WTC11 (cell line): ENCODE measurements around the gene PC. TPM values are rescaled to one million over a fixed set of nuclear protein-coding genes. Genes with fewer than 3 reads are reported as not detected.

Experiments
- ATAC-seq: fragments of 200-7000 bp; cut with Tn5 transposase; 2 replicates; pipeline ENCODE4 v1.10.0; 2021; ENCODE audit warnings: mild to moderate bottlenecking, moderate library complexity
- CTCF ChIA-PET: fragments of 300-600 bp; sonication (Branson Sonifier 250); formaldehyde crosslinking; loops from one replicate; lab custom pipeline; 2021; ENCODE audit warnings: antibody characterized with exemption; lab: Charles Lee
- POLR2A ChIA-PET: fragments of 350-600 bp; sonication (Branson Sonifier 250); formaldehyde crosslinking; loops from one replicate; lab custom pipeline; 2021; ENCODE audit warnings: antibody characterized with exemption; lab: Charles Lee
- DNase-seq: peaks from one replicate; pipeline ENCODE4 v3.0.0; 2021; ENCODE audit warnings: low spot score
- H3K27ac Mint-ChIP-seq: 2 replicates; pipeline ENCODE4 v1.8.0; 2021; ENCODE audit warnings: mixed read lengths
- H3K27me3 Mint-ChIP-seq: 2 replicates; pipeline ENCODE4 v1.8.0; 2021; ENCODE audit warnings: low read depth, mild to moderate bottlenecking, moderate library complexity, mixed read lengths
- H3K36me3 Mint-ChIP-seq: 2 replicates; pipeline ENCODE4 v1.8.0; 2021; ENCODE audit warnings: mixed read lengths
- H3K4me1 Mint-ChIP-seq: 2 replicates; pipeline ENCODE4 v1.8.0; 2022; ENCODE audit warnings: mixed read lengths
- H3K4me3 Mint-ChIP-seq: 2 replicates; pipeline ENCODE4 v1.8.0; 2021; ENCODE audit warnings: mild to moderate bottlenecking, moderate library complexity, mixed read lengths
- H3K9me3 Mint-ChIP-seq: 2 replicates; pipeline ENCODE4 v1.8.0; 2021; ENCODE audit warnings: mixed read lengths
- FOXK1 ChIP-seq: sonication (generic); formaldehyde crosslinking; IDR thresholded peaks from 2 replicates; pipeline ENCODE4 v1.8.0; 2022; ENCODE audit warnings: mild to moderate bottlenecking, moderate library complexity, missing genetic modification reagents
- GABPB1 ChIP-seq: sonication (generic); formaldehyde crosslinking; IDR thresholded peaks from 2 replicates; pipeline ENCODE4 v1.8.1; 2023; ENCODE audit warnings: mild to moderate bottlenecking, missing genetic modification reagents
- NFE2L1 ChIP-seq: sonication (generic); formaldehyde crosslinking; IDR thresholded peaks from 2 replicates; pipeline ENCODE4 v1.8.1; 2023; ENCODE audit warnings: missing genetic modification reagents
- TP53 ChIP-seq: sonication (generic); formaldehyde crosslinking; IDR thresholded peaks from 2 replicates; pipeline ENCODE4 v1.8.1; 2023; ENCODE audit warnings: mild to moderate bottlenecking, missing genetic modification reagents
- ZNF219 ChIP-seq: sonication (generic); formaldehyde crosslinking; IDR thresholded peaks from 2 replicates; pipeline ENCODE4 v1.8.0; 2023; ENCODE audit warnings: missing genetic modification reagents, mild to moderate bottlenecking, borderline replicate concordance
- ZNF263 ChIP-seq: sonication (generic); formaldehyde crosslinking; IDR thresholded peaks from 2 replicates; pipeline ENCODE4 v1.8.1; 2022; ENCODE audit warnings: low read depth, mild to moderate bottlenecking, moderate library complexity, missing genetic modification reagents
- ZNF423 ChIP-seq: fragments of 250-450 bp; sonication (Bioruptor Pico); IDR thresholded peaks from 2 replicates; pipeline ENCODE4 v2.1.2; 2022; ENCODE audit warnings: mild to moderate bottlenecking, moderate library complexity
- total RNA-seq: library from RNA; stranded (reverse); gene quantifications from 3 replicates; pipeline ENCODE4 v1.2.3, GENCODE V29; 2021
- TF ChIP-seq, protein P1 (sequence below): sonication (generic); formaldehyde crosslinking; IDR thresholded peaks from 2 replicates; pipeline ENCODE4 v1.8.0; 2022; ENCODE audit warnings: mild to moderate bottlenecking, missing genetic modification reagents
- TF ChIP-seq, protein P2 (sequence below): sonication (generic); formaldehyde crosslinking; IDR thresholded peaks from 2 replicates; pipeline ENCODE4 v1.8.1; 2023; ENCODE audit warnings: mild to moderate bottlenecking, missing genetic modification reagents
- TF ChIP-seq, protein P3 (sequence below): sonication (generic); formaldehyde crosslinking; IDR thresholded peaks from 2 replicates; pipeline ENCODE4 v1.8.0; 2023; ENCODE audit warnings: mild to moderate bottlenecking, missing genetic modification reagents
- TF ChIP-seq, protein P4 (sequence below): sonication (generic); formaldehyde crosslinking; IDR thresholded peaks from 2 replicates; pipeline ENCODE4 v1.8.0; 2022; ENCODE audit warnings: mild to moderate bottlenecking, missing genetic modification reagents
- TF ChIP-seq, protein P5 (sequence below): fragments of 250-450 bp; sonication (Bioruptor Pico); conservative IDR thresholded peaks from 2 replicates; pipeline ENCODE4 v1.9.0; 2021; ENCODE audit warnings: mild to moderate bottlenecking
- TF ChIP-seq, protein P6 (sequence below): fragments of 250-450 bp; sonication (Bioruptor Pico); IDR thresholded peaks from 2 replicates; pipeline ENCODE4 v2.1.2; 2022; ENCODE audit warnings: mild to moderate bottlenecking, moderate library complexity

Gene PC
- total RNA-seq, 1 experiment from 2014 or later = 27.2 TPM

DNA sequence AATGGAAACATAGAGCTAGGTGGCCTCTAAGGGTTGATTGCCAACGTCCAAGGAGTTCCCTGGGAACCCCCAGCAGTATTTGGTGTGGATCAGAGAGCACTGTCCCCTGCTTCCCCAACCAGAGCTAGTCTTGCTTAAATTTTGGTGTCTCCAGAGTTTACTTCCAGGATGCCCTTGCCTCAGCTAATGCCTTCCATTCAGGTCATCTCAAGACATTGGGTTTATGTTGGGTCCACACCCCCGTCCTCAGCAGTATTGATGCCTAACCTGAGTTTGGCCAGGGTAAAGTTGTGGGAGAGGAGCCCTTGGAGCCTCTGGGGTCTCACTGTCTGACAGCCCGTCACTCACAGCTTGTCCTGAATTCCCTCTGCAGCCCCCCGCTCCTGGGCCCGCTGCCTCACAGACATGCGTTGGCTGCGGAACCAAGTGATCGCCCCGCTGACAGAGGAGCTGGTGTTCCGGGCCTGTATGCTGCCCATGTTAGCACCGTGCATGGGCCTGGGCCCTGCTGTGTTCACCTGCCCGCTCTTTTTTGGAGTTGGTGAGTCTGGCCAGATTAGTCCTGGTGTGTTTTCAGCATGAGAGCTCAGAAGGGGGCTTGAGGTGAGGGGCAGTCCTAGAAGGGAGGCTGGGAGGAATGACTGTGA lies 113.6 kb downstream of the PC start:
- Mint-ChIP-seq H3K9me3 (no peaks in the 10 kb centered on the region), H3K4me3 (peak overlapping the region; percentile 82), H3K4me1 (peaks cover 20% of the 10 kb centered on the region), H3K36me3 (peaks cover 19% of the 10 kb centered on the region), H3K27me3 (no peaks in the 10 kb centered on the region), H3K27ac (peak overlapping the region; percentile 32; the same call in 1 of the 2 replicates)
- CTCF ChIA-PET = interaction anchor here (1.0 to 4.8 kb wide), 6 partner anchors 10 to 177 kb away, joined by 3 to 19 read pairs (median 5); partner anchors contain the start of gene RBM4B
- TF ChIP-seq, protein P1, sequence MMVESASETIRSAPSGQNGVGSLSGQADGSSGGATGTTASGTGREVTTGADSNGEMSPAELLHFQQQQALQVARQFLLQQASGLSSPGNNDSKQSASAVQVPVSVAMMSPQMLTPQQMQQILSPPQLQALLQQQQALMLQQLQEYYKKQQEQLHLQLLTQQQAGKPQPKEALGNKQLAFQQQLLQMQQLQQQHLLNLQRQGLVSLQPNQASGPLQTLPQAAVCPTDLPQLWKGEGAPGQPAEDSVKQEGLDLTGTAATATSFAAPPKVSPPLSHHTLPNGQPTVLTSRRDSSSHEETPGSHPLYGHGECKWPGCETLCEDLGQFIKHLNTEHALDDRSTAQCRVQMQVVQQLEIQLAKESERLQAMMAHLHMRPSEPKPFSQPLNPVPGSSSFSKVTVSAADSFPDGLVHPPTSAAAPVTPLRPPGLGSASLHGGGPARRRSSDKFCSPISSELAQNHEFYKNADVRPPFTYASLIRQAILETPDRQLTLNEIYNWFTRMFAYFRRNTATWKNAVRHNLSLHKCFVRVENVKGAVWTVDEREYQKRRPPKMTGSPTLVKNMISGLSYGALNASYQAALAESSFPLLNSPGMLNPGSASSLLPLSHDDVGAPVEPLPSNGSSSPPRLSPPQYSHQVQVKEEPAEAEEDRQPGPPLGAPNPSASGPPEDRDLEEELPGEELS (CRISPR knock-in tag) = no peak
- no peak for TF ChIP-seq TP53 (CRISPR knock-in tag)
- no peak for ATAC-seq
- no peak for DNase-seq
- POLR2A ChIA-PET = interaction anchor here (2.2 to 2.3 kb wide), 2 partner anchors 8 to 11 kb away, joined by 5 to 14 read pairs; no protein-coding TSS in a partner anchor

DNA sequence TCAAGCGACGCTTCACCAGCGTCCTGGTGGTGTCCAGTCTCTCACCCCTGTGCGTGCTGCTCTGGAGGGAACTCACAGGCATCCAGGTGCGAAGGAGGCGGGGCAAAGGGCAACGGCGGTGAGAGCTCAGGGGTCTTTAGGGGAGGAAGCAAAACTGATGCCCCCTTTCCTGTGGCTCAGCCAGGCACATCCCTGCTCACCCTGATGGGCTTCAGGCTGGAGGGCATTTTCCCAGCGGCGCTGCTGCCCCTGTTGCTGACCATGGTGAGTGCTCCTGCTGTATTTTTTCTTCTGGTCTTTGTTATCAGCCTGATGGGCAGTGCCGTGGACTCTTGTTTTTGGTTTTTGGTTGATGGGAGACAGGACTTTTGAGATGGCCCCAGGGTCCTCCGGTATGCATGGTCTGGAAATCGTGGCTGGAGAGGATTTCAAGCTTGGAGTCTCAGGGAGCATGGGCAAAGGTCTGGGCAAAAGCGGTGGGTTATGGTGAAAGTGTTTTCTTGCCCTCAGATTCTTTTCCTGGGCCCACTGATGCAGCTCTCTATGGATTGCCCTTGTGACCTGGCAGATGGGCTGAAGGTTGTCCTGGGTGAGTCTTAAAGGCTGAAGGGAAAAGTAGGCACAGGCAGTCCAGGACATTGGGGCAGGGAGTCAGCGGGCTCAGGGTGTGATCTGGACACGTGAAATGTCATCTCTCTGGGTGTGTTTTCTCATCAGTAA lies 114.2 kb downstream of the PC start:
- TF ChIP-seq, protein P2, sequence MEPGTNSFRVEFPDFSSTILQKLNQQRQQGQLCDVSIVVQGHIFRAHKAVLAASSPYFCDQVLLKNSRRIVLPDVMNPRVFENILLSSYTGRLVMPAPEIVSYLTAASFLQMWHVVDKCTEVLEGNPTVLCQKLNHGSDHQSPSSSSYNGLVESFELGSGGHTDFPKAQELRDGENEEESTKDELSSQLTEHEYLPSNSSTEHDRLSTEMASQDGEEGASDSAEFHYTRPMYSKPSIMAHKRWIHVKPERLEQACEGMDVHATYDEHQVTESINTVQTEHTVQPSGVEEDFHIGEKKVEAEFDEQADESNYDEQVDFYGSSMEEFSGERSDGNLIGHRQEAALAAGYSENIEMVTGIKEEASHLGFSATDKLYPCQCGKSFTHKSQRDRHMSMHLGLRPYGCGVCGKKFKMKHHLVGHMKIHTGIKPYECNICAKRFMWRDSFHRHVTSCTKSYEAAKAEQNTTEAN = no peak
- TF ChIP-seq ZNF423 = no peak
- TF ChIP-seq, protein P3, sequence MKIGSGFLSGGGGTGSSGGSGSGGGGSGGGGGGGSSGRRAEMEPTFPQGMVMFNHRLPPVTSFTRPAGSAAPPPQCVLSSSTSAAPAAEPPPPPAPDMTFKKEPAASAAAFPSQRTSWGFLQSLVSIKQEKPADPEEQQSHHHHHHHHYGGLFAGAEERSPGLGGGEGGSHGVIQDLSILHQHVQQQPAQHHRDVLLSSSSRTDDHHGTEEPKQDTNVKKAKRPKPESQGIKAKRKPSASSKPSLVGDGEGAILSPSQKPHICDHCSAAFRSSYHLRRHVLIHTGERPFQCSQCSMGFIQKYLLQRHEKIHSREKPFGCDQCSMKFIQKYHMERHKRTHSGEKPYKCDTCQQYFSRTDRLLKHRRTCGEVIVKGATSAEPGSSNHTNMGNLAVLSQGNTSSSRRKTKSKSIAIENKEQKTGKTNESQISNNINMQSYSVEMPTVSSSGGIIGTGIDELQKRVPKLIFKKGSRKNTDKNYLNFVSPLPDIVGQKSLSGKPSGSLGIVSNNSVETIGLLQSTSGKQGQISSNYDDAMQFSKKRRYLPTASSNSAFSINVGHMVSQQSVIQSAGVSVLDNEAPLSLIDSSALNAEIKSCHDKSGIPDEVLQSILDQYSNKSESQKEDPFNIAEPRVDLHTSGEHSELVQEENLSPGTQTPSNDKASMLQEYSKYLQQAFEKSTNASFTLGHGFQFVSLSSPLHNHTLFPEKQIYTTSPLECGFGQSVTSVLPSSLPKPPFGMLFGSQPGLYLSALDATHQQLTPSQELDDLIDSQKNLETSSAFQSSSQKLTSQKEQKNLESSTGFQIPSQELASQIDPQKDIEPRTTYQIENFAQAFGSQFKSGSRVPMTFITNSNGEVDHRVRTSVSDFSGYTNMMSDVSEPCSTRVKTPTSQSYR (CRISPR knock-in tag) = peak; percentile 55; the same call in 1 of the 2 replicates
- Mint-ChIP-seq H3K9me3 (no peaks in the 10 kb centered on the region), H3K27me3 (no peaks in the 10 kb centered on the region), H3K27ac (peak overlapping the region; percentile 84), H3K4me3 (peak overlapping the region; percentile 82), H3K36me3 (peaks cover 19% of the 10 kb centered on the region), H3K4me1 (peaks cover 20% of the 10 kb centered on the region)
- CTCF ChIA-PET = interaction anchor here (0.6 to 4.8 kb wide), 13 partner anchors 8 to 464 kb away, joined by 3 to 30 read pairs (median 6); partner anchors contain the start of genes KDM2A and RBM4B
- ATAC-seq (no peak), DNase-seq (no peak)
- POLR2A ChIA-PET = interaction anchor here (0.6 to 2.7 kb wide), 8 partner anchors 9 to 396 kb away, joined by 3 to 17 read pairs (median 4); partner anchors contain the start of genes DPP3, LRFN4, PC and RBM4B

DNA sequence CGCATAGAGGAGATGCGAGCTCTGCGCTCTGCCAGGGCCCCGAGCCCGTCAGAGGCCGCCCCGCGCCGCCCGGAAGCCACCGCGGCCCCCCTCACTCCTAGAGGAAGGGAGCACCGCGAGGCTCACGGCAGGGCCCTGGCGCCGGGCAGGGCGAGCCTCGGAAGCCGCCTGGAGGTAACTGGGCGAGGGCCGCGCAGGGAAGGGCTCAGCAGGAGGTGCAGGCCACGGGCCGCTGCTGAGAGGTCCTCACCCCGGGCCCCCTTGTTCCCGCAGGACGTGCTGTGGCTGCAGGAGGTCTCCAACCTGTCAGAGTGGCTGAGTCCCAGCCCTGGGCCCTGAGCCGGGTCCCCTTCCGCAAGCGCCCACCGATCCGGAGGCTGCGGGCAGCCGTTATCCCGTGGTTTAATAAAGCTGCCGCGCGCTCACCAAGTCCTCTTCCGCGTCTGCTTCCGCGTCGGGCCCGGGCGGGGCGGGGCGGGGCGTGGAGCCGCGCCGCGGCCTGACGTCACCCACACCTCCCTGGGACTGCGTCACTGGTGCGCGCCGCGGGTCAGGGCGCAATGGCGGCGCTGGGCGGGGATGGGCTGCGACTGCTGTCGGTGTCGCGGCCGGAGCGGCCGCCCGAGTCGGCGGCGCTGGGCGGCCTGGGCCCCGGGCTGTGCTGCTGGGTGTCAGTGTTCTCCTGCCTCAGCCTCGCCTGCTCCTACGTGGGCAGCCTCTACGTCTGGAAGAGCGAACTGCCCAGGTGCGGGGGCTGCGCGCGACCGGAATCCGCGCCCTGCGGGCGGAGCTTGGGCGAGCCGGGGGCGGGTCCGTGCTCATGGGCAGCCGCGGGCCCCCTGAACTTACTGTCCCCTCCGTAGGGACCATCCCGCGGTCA lies 115.0 kb downstream of the PC start, which contains the start of gene RCE1:
Gene RCE1, plus strand, starts transcription at position 546 of the 880 bp plus-strand sequence. Its CDS starts 15 bp downstream, at position 561.
- ATAC-seq (peak; percentile 78), DNase-seq (peak; percentile 86)
- ChIA-PET POLR2A (interaction anchor here (0.6 to 2.7 kb wide), 9 partner anchors 9 to 397 kb away, joined by 3 to 17 read pairs (median 4); partner anchors contain the start of genes DPP3, LRFN4, PC and RBM4B), CTCF (interaction anchor here (0.6 to 4.8 kb wide), 14 partner anchors 9 to 463 kb away, joined by 3 to 30 read pairs (median 6); partner anchors contain the start of genes KDM2A and RBM4B)
- Mint-ChIP-seq H3K9me3 (no peaks in the 10 kb centered on the region), H3K36me3 (peaks cover 19% of the 10 kb centered on the region), H3K4me3 (peak within 1 kb of the TSS; percentile 82), H3K27me3 (no peaks in the 10 kb centered on the region), H3K27ac (peak within 1 kb of the TSS; percentile 87), H3K4me1 (peaks cover 20% of the 10 kb centered on the region)
- TF ChIP-seq, protein P4, sequence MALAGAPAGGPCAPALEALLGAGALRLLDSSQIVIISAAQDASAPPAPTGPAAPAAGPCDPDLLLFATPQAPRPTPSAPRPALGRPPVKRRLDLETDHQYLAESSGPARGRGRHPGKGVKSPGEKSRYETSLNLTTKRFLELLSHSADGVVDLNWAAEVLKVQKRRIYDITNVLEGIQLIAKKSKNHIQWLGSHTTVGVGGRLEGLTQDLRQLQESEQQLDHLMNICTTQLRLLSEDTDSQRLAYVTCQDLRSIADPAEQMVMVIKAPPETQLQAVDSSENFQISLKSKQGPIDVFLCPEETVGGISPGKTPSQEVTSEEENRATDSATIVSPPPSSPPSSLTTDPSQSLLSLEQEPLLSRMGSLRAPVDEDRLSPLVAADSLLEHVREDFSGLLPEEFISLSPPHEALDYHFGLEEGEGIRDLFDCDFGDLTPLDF (CRISPR knock-in tag) = 0 out of 2 replicates have a peak, but pooled peaks have one; percentile 15
- TF ChIP-seq NFE2L1 (CRISPR knock-in tag) (peak; percentile 71; the same call in 1 of the 2 replicates), FOXK1 (peak; percentile 88; the same call in 1 of the 2 replicates), TP53 (CRISPR knock-in tag) (peak; percentile 84; the same call in 1 of the 2 replicates), ZNF423 (no peak), ZNF219 (no peak), GABPB1 (peak; percentile 31; the same call in 1 of the 2 replicates), ZNF263 (CRISPR knock-in tag) (peak; percentile 86)
- TF ChIP-seq, protein P5, sequence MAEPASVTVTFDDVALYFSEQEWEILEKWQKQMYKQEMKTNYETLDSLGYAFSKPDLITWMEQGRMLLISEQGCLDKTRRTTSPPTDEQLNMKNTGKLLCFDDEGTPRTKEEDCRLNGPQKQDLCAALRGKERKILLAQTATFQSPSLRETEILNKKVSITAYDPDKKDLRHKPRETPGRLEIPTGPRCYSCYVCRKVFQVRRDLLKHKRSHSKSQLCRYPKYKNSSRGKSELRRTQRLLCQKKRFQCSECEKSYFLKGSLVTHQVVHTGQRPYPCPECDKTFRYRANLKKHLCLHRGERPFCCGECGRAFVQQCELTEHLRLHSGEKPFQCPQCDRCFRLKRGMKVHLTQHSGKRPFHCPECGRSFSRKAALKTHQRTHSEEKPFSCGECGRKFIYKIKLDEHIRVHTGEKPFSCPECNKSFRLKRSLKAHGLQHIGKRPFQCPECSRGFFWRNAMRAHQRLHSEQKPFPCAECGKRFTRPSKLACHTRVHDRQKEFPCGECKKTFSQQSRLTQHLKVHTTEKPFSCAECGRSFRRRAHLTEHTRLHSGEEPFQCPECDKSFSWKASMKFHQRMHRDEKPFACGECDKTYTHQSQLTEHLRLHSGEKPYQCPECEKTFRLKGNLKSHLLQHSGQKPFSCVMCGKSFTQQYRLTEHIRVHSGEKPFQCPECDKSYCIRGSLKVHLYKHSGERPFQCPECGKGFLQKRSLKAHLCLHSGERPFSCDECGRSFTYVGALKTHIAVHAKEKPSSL (CRISPR knock-in tag) = no peak
- TF ChIP-seq, protein P6, sequence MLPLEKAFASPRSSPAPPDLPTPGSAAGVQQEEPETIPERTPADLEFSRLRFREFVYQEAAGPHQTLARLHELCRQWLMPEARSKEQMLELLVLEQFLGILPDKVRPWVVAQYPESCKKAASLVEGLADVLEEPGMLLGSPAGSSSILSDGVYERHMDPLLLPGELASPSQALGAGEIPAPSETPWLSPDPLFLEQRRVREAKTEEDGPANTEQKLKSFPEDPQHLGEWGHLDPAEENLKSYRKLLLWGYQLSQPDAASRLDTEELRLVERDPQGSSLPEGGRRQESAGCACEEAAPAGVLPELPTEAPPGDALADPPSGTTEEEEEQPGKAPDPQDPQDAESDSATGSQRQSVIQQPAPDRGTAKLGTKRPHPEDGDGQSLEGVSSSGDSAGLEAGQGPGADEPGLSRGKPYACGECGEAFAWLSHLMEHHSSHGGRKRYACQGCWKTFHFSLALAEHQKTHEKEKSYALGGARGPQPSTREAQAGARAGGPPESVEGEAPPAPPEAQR (CRISPR knock-in tag) = no peak
